HEK293T (cell line): ENCODE measurements around the gene FHIT.

Experiments used
- CTCF ChIA-PET: fragments of 350-600 bp; formaldehyde crosslinking; extraction: SDS; loops from one replicate; lab custom pipeline; 2021; ENCODE audit warnings: antibody characterized with exemption, inconsistent platforms; lab: Yijun Ruan, JAX
- POLR2A ChIA-PET: fragments of 350-600 bp; formaldehyde crosslinking; extraction: SDS; loops from one replicate; lab custom pipeline; 2020; ENCODE audit warnings: antibody characterized with exemption, inconsistent platforms; lab: Yijun Ruan, JAX
- DNase-seq: peaks from one replicate; pipeline ENCODE4 v3.0.0; 2012; ENCODE audit warnings: mixed read lengths; ENCODE audit errors: extremely low spot score
- ARNT ChIP-seq: fragments of 450-650 bp; IDR thresholded peaks from 2 replicates; pipeline ENCODE4 v1.6.1; 2017; ENCODE audit warnings: mild to moderate bottlenecking
- BHLHE40 ChIP-seq: fragments of 450-650 bp; IDR thresholded peaks from 2 replicates; pipeline ENCODE4 v1.6.1; 2016; ENCODE audit warnings: mild to moderate bottlenecking, moderate library complexity, borderline replicate concordance
- CTBP1 ChIP-seq: fragments of 450-650 bp; IDR thresholded peaks from 2 replicates; pipeline ENCODE4 v1.6.1; 2016; ENCODE audit warnings: borderline replicate concordance
- ELF4 ChIP-seq: fragments of 450-650 bp; IDR thresholded peaks from 2 replicates; pipeline ENCODE4 v1.6.1; 2017; ENCODE audit warnings: antibody characterized with exemption
- FOXA1 ChIP-seq: fragments of 450-650 bp; IDR thresholded peaks from 2 replicates; pipeline ENCODE4 v1.6.1; 2016; ENCODE audit warnings: mild to moderate bottlenecking
- FOXK2 ChIP-seq: fragments of 450-650 bp; IDR thresholded peaks from 2 replicates; pipeline ENCODE4 v1.6.1; 2016; ENCODE audit warnings: mild to moderate bottlenecking
- FOXM1 ChIP-seq: fragments of 450-650 bp; IDR thresholded peaks from 2 replicates; pipeline ENCODE4 v1.6.1; 2017; ENCODE audit warnings: mild to moderate bottlenecking, borderline replicate concordance
- HDGF ChIP-seq: fragments of 450-650 bp; IDR thresholded peaks from 2 replicates; pipeline ENCODE4 v1.6.1; 2017; ENCODE audit warnings: antibody characterized with exemption, borderline replicate concordance
- L3MBTL2 ChIP-seq: fragments of 450-650 bp; conservative IDR thresholded peaks from 2 replicates; pipeline ENCODE4 v1.6.1; 2016; ENCODE audit warnings: mild to moderate bottlenecking
- LEF1 ChIP-seq: fragments of 450-650 bp; IDR thresholded peaks from 2 replicates; pipeline ENCODE4 v1.6.1; 2017; ENCODE audit warnings: mild to moderate bottlenecking, borderline replicate concordance
- NFRKB ChIP-seq: fragments of 450-650 bp; IDR thresholded peaks from 2 replicates; pipeline ENCODE4 v1.6.1; 2016; ENCODE audit warnings: mild to moderate bottlenecking, moderate library complexity
- PKNOX1 ChIP-seq: fragments of 450-650 bp; IDR thresholded peaks from 2 replicates; pipeline ENCODE4 v1.6.1; 2016
- SP1 ChIP-seq: fragments of 450-650 bp; IDR thresholded peaks from 2 replicates; pipeline ENCODE4 v1.6.1; 2017
- SUZ12 ChIP-seq: fragments of 450-650 bp; IDR thresholded peaks from 2 replicates; pipeline ENCODE4 v1.6.1; 2016; ENCODE audit warnings: mild to moderate bottlenecking
- TARDBP ChIP-seq: fragments of 450-650 bp; IDR thresholded peaks from 2 replicates; pipeline ENCODE4 v1.6.1; 2016
- ZNF384 ChIP-seq: fragments of 450-650 bp; IDR thresholded peaks from 2 replicates; pipeline ENCODE4 v1.6.1; 2016

The FHIT gene

GRCh38 chr3:60622349-60622748 is 628.9 kb downstream of the FHIT start:
- no peak for TF ChIP-seq BHLHE40
- no peak for TF ChIP-seq ELF4
- TF ChIP-seq L3MBTL2: no peak
- no peak for TF ChIP-seq SP1
- TF ChIP-seq FOXK2: no peak
- TF ChIP-seq ARNT: no peak
- no peak for TF ChIP-seq SUZ12
- TF ChIP-seq NFRKB: no peak
- TF ChIP-seq LEF1: no peak
- TF ChIP-seq PKNOX1: no peak
- no peak for TF ChIP-seq FOXM1
- TF ChIP-seq ZNF384: no peak
- no peak for TF ChIP-seq FOXA1
- TF ChIP-seq CTBP1: no peak
- TF ChIP-seq TARDBP: no peak
- TF ChIP-seq HDGF: no peak
- ChIA-PET CTCF (no interaction called here), POLR2A (no interaction called here)
- no peak for DNase-seq

DNA sequence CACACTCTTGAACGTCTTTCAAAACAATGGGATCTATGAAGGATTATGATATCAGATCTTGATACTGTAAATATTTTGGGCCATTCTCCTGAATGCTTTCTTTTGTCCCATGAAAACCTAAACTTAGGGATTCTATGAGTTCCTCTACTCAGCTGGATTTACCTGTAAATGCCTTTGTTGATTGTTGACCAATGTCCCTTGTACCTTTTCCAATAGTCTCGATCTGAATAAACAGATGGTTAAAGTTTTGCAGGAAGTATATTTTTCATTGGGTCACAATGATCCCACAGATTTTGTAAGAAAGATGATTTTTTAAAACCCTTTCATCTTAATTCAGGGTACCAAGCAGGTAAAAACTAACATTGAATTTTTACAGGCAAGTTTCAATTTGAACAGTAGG is 634.1 kb downstream of the FHIT start:
- TF ChIP-seq BHLHE40 (no peak), ZNF384 (no peak), ELF4 (no peak), TARDBP (no peak), FOXA1 (no peak), PKNOX1 (no peak), LEF1 (no peak), NFRKB (no peak), FOXK2 (no peak), SP1 (no peak), SUZ12 (no peak), CTBP1 (no peak), FOXM1 (no peak), L3MBTL2 (no peak), HDGF (no peak), ARNT (no peak)
- DNase-seq: no peak
- ChIA-PET POLR2A (no interaction called here), CTCF (no interaction called here)

DNA sequence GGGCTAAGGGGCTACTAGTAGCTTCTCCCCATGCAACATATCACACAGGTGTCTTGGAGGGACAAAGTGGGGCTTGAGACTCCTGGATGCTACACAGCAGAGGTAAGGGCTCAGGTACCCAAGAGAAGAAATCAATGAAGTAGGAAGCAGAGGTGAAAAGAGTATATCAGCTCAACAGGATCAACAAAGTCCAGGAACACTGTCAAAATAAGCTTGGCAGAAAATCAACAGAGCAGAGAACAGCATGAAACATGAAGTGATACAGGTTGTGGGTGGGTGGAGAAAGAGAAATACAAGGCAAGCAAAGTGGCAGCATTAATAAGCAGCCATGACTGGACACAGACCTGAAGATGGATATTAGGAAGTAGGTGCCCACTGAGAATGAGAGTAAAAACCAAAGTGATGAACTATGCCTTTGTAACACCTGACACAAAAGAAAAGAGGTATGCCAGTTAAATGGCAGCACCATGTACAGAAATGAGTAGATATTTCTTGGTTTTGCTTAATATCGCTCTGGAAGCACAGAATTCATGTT is 637.4 kb downstream of the FHIT start:
- CTCF ChIA-PET: no interaction called here
- no peak for DNase-seq
- POLR2A ChIA-PET: no interaction called here
- TF ChIP-seq NFRKB (no peak), ELF4 (no peak), FOXA1 (no peak), BHLHE40 (no peak), TARDBP (no peak), PKNOX1 (no peak), HDGF (no peak), L3MBTL2 (no peak), FOXK2 (no peak), CTBP1 (no peak), ZNF384 (no peak), FOXM1 (no peak), SP1 (no peak), LEF1 (no peak), ARNT (no peak), SUZ12 (no peak)

- DNase-seq: no peak
- CTCF ChIA-PET: no interaction called here
- POLR2A ChIA-PET: no interaction called here
- TF ChIP-seq FOXA1 (no peak), ZNF384 (no peak)
Measured at GRCh38 chr3:60610441-60611112, 640.7 kb downstream of the FHIT start.

- POLR2A ChIA-PET: no interaction called here
- TF ChIP-seq SP1 (no peak), BHLHE40 (no peak), FOXA1 (no peak)
- DNase-seq: no peak
- CTCF ChIA-PET: no interaction called here
Measured at GRCh38 chr3:60609446-60609845, 641.8 kb downstream of the FHIT start.

GRCh38 chr3:60603860-60604259 is 647.4 kb downstream of the FHIT start:
- CTCF ChIA-PET: no interaction called here
- POLR2A ChIA-PET: no interaction called here
- DNase-seq: no peak
- TF ChIP-seq ELF4: no peak
- TF ChIP-seq TARDBP: no peak
- no peak for TF ChIP-seq PKNOX1
- TF ChIP-seq CTBP1: no peak
- TF ChIP-seq L3MBTL2: no peak
- TF ChIP-seq HDGF: no peak
- no peak for TF ChIP-seq FOXK2
- TF ChIP-seq ZNF384: no peak
- TF ChIP-seq BHLHE40: no peak
- no peak for TF ChIP-seq SUZ12
- no peak for TF ChIP-seq SP1
- no peak for TF ChIP-seq LEF1
